Lower lobe of right lung (tissue), 2 donors: ENCODE data around the gene PHYHIPL. TPM values are rescaled to one million over a fixed set of nuclear protein-coding genes. Genes with fewer than 3 reads are reported as not detected.

ENCODE experiments used
- ATAC-seq, 2 donors: fragments of 200-7000 bp; cut with Tn5 transposase; one replicate each; pipeline ENCODE4 v1.9.1; 2020 to 2022; ENCODE audit warnings: mild to moderate bottlenecking in 2 of 2, moderate library complexity in 2 of 2
- DNase-seq: peaks from one replicate; pipeline ENCODE4 v3.0.0-alpha.2; 2020
- H3K27ac ChIP-seq: fragments of 200-600 bp; one replicate; pipeline ENCODE4 v1.8.0; 2022
- H3K27me3 ChIP-seq: fragments of 200-600 bp; one replicate; pipeline ENCODE4 v1.8.0; 2022; ENCODE audit warnings: low read depth
- H3K36me3 ChIP-seq: fragments of 200-600 bp; one replicate; pipeline ENCODE4 v1.8.0; 2022; ENCODE audit warnings: mild to moderate bottlenecking
- H3K4me1 ChIP-seq: fragments of 200-600 bp; one replicate; pipeline ENCODE4 v1.8.0; 2022
- H3K4me3 ChIP-seq: fragments of 200-600 bp; one replicate; pipeline ENCODE4 v1.8.0; 2022; ENCODE audit warnings: mild to moderate bottlenecking
- H3K9me3 ChIP-seq: fragments of 200-600 bp; one replicate; pipeline ENCODE4 v1.8.0; 2022
- CTCF ChIP-seq: fragments of 200-600 bp; IDR thresholded peaks from one replicate; pipeline ENCODE4 v1.8.0; 2022; ENCODE audit warnings: antibody characterized with exemption, mild to moderate bottlenecking
- intact Hi-C: fragments of 100-400 bp; cut with DNase I; formaldehyde crosslinking; loops from one replicate; pipeline ENCODE4 v1.11.0; 2022
- total RNA-seq: library from RNA; stranded (reverse); fragmentation: NEBNext Ultra II Directional; extraction: Animal tissue kit (Norgen Biotek cat#: 25700); gene quantifications from one replicate; pipeline ENCODE4 v1.2.1, GENCODE V29; 2021
- donor health status: DM: no; HTN: yes; CAD: no; lungs with severe emphysema.

PHYHIPL gene
- total RNA-seq, 1 donor from 2014 or later, result not detected

- Histone ChIP-seq H3K36me3 (no peaks in the 10 kb centered on the region), H3K27ac (no peak overlapping the region), H3K9me3 (no peaks in the 10 kb centered on the region), H3K27me3 (no peaks in the 10 kb centered on the region), H3K4me1 (no peaks in the 10 kb centered on the region), H3K4me3 (no peak overlapping the region)
- ATAC-seq, result no peak
- intact Hi-C loops, result no loop called here
- TF ChIP-seq CTCF, result no peak
- DNase-seq, result no peak
Measured at GRCh38 chr10:59148701-59149100, 27.7 kb upstream of the PHYHIPL start.

GRCh38 chr10:59155556-59155955 is 20.9 kb upstream of the PHYHIPL start:
- Histone ChIP-seq H3K4me3 (no peak overlapping the region), H3K4me1 (no peaks in the 10 kb centered on the region), H3K27ac (no peak overlapping the region), H3K9me3 (no peaks in the 10 kb centered on the region), H3K27me3 (no peaks in the 10 kb centered on the region), H3K36me3 (no peaks in the 10 kb centered on the region)
- no peak for TF ChIP-seq CTCF
- intact Hi-C loops, result no loop called here
- DNase-seq (no peak), ATAC-seq (no peak)

GRCh38 chr10:59167512-59167911 is 8.9 kb upstream of the PHYHIPL start:
- Histone ChIP-seq H3K36me3 (no peaks in the 10 kb centered on the region), H3K27me3 (no peaks in the 10 kb centered on the region), H3K27ac (no peak overlapping the region), H3K4me3 (no peak overlapping the region), H3K4me1 (no peaks in the 10 kb centered on the region), H3K9me3 (no peaks in the 10 kb centered on the region)
- no peak for DNase-seq
- intact Hi-C loops, result no loop called here
- TF ChIP-seq CTCF, result no peak
- ATAC-seq, result no peak

- H3K27ac ChIP-seq, result no peak overlapping the region
- H3K36me3 ChIP-seq, result no peaks in the 10 kb centered on the region
- no peak overlapping the region for H3K4me3 ChIP-seq
- TF ChIP-seq CTCF, result no peak
- H3K4me1 ChIP-seq, result peaks cover 6% of the 10 kb centered on the region
- intact Hi-C loops, result no loop called here
- H3K27me3 ChIP-seq, result peaks cover 19% of the 10 kb centered on the region
- no peaks in the 10 kb centered on the region for H3K9me3 ChIP-seq
- ATAC-seq, result no peak
- no peak for DNase-seq
Measured at GRCh38 chr10:59172567-59172966, 3.9 kb upstream of the PHYHIPL start.

- Histone ChIP-seq H3K27me3 (peaks cover 22% of the 10 kb centered on the region), H3K9me3 (no peaks in the 10 kb centered on the region), H3K36me3 (no peaks in the 10 kb centered on the region), H3K27ac (no peak overlapping the region), H3K4me1 (peaks cover 6% of the 10 kb centered on the region), H3K4me3 (no peak overlapping the region)
- intact Hi-C loops, result no loop called here
- no peak for DNase-seq
- no peak for ATAC-seq
- no peak for TF ChIP-seq CTCF
Measured at GRCh38 chr10:59173414-59173813, 3.0 kb upstream of the PHYHIPL start.
